A375 (cell line): ENCODE data around the gene ACBD5. TPM values are rescaled to one million over a fixed set of nuclear protein-coding genes. Genes with fewer than 3 reads are reported as not detected.

Experiments
- small RNA-seq: library from RNA; depleted of rRNA; stranded (forward); fragments of <200 nt; gene quantifications from one replicate; pipeline ENCODE3, GENCODE V24; 2014
- total RNA-seq: library from RNA; depleted of rRNA; stranded (reverse); fragments of >200 nt; shearing (Covaris generic); gene quantifications from 2 replicates; pipeline ENCODE4 v1.2.3, GENCODE V29; 2014; rRNA removed

Gene ACBD5, protein sequence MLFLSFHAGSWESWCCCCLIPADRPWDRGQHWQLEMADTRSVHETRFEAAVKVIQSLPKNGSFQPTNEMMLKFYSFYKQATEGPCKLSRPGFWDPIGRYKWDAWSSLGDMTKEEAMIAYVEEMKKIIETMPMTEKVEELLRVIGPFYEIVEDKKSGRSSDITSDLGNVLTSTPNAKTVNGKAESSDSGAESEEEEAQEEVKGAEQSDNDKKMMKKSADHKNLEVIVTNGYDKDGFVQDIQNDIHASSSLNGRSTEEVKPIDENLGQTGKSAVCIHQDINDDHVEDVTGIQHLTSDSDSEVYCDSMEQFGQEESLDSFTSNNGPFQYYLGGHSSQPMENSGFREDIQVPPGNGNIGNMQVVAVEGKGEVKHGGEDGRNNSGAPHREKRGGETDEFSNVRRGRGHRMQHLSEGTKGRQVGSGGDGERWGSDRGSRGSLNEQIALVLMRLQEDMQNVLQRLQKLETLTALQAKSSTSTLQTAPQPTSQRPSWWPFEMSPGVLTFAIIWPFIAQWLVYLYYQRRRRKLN
- 17.2 and 23.8 TPM in 2 replicates for total RNA-seq

DNA sequence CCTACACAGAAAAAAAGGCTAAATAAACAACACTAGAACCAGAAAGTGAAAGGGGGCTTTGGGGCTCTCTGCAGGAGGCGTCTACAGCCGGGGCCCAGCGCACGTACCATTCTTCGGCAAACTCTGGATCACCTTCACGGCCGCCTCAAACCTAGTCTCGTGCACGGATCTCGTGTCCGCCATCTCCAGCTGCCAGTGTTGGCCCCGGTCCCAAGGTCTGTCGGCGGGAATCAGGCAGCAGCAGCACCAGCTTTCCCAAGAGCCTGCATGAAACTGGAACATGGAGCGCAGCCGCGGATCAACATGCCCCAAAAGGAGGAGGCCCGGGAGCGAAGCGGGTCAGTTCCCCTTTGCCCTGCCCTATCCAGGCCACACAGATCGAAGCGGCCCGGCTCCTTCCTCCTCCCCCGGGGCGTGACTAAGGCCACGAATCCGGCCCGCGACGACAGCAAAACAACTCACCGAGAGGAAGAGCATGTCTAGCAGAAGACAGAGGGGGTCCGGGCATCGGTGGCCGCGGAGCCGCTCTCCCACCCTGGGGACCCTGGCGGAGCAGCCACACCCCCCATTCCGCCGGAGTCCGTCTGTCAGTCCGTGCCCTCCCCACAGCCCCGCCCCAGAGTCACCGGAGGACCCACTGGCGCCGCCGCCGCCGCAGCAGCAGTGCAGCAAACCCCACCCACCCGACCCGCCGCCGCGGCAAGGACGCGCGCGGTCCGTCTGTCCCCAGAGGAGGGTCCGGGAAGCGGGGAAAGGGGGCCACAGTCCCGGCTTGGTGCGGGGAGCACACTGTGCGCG lies at the start of gene ACBD5:
Gene ACBD5 (minus strand): TSS at position 586 of the 798 bp plus-strand sequence. CDS start 109 bp downstream, at position 477.

GRCh38 chr10:27155066-27155754 lies 85.4 kb downstream of the ACBD5 start, which contains the start of gene MASTL:
Gene MASTL, plus strand, starts transcription at chr10:27155352. Its CDS starts 75 bp downstream, at chr10:27155427.

Small RNA genes lying within 50 kb of the gene (small RNA-seq; reads per million reads assigned to genes)
- gene RNU2-24P: 4.3 reads per million, percentile 83 among the genes with 10 or more reads in this experiment
- not detected for gene RNU7-12P

Other genes starting within 250 kb of the ACBD5 start
- 4.9 and 5.7 TPM in 2 replicates for gene ANKRD26, start 140.3 kb downstream of the ACBD5 start, total RNA-seq
- gene YME1L1, start 86.4 kb downstream of the ACBD5 start, total RNA-seq: 78.5 and 81.3 TPM in 2 replicates
- gene MASTL, start 85.4 kb downstream of the ACBD5 start, total RNA-seq: 19.3 and 21.4 TPM in 2 replicates